ENCODE data around the gene SUN1.

The SUN1 gene

DNA sequence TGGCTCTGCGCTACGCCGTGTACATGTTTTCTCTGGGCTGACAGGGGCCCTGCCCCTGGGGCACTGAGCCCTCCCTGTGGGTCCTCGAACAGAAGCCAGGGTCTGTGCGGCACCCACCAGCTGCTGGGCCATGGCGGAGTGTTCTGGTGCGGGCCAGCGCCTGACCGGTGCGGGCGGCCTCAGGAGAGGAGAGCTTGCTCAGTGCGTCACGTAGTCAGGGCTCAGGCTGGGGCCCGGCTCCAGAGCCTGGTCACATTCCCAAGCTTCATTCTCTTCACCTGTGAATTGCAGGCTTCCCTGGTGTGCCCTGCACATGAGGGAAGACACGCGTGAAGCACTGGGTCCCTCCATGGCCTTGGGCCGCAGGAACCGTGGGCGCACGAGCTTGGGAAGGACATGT, 59.5 kb downstream of the SUN1 start:
- DNase-seq (ENCODE audit: low read depth) = no peak

DNA sequence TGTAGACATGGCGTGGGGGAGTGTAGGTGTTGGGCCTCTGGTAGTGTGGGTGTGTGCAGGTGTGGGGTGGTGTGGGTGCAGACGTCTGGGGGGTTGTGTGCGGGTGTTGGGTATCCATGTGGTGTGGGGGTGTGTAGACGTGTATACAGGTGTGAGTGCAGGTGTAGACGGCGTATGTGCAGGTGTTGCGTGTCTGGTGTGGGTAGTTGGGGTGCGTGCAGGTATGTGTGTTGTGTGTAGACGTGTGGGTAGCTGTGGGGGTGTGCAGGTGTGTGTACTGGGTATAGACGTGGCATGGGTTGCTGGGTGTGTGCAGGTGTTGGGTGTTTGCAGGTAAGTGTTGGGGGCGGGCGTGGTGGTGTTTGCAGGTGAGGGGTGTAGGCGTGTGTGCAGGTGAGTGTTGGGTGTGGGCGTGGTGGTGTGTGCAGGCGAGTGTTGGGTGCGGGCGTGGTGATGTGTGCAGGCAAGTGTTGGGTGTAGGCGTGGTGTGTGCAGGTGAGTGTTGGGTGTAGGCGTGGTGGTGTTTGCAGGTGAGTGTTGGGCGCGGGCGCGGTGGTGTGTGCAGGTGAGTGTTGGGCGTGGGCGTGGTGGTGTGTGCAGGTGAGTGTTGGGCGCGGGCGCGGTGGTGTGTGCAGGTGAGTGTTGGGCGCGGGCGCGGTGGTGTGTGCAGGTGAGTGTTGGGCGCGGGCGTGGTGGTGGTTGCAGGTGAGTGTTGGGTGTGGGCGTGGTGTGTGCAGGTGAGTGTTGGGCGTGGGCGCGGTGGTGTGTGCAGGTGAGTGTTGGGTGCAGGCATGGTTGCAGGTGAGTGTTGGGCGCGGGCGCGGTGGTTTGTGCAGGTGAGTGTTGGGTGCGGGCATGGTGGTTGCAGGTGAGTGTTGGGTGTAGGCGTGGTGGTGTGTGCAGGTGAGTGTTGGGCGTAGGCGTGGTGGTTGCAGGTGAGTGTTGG, 60.6 kb downstream of the SUN1 start:
- no peak for DNase-seq (ENCODE audit: low read depth)

DNA sequence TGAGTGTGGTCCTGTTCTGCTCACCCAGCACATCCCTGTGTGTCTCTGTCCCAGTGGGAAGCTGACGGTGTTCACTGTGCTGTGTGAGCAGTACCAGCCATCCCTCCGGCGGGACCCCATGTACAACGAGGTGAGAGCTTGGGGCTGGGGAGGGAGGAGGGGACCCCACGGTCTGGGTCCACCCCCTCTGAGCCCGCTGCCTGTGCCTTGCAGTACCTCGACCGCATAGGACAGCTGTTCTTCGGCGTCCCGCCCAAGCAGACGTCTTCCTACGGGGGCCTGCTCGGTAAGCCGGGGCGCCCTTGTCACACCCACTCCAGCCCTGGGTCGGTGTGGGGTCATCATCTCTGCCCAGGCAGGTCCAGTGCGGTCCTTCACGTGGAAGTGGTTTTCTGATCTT, 61.4 kb downstream of the SUN1 start:
- DNase-seq (ENCODE audit: low read depth) = no peak

DNA sequence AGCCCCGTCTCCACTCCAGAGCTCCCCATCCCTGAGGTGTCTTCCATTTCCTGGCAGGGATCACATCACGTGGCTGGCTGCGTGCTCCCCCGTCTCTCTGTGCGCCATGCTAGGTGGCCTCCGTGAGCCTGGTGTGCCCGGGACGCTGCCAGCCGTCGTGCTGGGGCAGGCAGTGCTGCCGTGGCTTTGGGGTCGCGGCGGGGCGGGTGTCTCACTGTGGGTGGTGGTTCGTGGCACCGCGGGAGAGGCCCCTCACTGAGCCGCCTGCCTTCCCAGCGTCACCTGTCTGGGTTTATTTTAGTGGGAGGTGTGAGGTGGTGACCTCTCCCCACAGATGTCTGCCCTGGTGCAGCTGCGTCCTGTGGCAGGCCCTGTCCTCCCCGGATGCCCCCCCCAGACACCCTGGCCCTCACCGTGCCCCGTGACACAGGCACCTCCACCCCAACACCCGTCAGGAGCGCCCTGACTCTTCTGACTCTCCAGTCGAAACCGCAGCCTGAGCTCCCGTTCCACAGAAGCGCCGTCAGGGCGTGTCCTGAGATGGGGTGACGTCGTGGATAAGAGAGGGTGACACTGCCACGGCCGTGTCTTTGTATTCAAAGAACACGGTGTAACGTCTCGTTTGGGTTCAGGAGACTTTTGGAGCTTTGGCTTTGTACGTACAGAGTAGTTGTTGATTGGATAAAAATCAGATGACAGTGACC, 62.0 kb downstream of the SUN1 start:
- no peak for DNase-seq (ENCODE audit: low read depth)

DNA sequence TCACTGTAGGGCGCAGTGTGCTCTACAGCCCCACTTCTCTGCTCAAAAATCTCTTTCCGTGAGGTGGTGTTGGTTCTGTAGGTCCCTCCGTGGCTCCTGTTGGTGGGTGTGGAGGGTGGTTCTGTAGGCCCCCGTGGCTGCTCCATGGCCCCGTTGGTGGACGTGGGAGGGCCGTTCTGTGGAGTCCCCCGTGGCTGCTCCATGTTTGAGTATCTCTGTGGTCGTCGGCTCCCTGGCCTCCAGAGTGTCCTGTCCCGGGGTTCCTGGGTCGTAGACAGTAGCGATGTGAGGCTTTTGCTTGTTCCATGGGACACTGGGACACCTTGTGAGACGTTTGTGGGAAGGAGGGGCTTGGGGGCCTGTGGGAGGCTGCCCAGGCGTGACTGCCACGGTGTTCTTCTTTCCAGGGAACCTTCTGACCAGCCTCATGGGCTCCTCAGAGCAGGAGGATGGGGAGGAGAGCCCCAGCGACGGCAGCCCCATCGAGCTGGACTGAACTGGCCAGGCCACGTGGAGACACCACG, 62.7 kb downstream of the SUN1 start:
- DNase-seq (ENCODE audit: low read depth) = no peak

DNA sequence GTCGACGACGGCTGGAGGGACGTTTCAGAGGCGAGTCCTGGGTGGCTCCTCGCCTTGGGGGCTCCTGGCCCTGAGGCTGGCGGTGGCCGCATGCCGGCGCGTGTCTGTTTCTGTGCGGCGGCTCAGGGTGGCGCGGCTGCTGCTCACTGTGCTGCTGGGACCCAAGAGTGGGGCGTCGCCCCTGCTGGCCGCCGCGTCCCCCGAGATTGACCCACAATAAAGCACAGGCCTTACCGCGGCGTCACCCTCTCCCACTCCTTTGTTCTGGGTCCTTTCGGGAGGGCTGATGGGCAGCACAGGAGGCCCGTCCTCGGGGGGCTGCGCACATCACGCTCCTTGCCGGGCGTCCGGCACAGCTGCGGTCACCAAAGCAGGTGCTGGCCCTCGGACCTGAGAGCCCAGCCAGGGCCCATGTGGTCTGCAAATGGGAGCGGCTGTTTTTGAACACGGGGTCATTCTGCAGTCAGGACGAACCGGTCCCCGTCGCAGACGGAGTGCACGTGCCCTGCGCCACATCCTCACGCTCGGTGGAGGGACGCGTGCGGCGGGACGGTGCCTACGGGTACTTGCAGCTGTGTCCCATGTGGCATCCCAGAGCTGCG, 63.3 kb downstream of the SUN1 start:
- no peak for DNase-seq (ENCODE audit: low read depth)

DNA sequence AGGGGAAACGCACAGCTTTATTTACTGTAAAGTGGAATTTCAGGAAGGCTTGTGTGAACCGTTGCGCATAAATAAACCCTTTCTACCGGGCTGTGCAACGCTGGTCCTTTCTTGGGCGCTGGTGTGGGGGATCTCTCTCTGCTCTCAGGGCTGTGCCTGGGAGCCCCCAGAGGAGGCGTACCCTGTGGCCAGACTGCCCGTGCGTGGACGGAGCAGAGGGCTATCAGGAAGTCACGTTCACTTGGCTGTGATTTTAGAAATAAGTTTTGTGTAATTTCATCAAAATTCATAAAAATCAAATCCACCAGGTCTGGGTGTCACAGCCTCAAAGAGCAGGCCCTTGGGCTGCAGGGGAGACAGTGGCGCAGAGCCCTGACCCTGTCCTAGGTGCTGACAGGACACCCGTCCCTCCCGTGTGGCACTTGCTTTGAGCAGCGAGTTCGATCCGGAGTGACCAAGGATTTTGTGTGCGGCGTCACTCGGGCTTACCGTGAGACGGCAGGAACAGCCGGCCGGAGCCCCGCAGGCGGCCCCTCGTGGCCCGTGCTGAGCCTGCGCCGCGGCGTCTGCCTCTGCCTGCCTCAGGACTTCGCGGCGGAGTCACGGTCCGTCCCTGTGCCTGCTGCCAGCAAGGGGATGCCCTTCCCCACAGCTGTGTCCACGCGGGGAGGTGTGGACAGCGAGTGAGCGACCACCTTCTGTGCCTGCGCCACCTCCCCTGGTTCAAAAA, 64.2 kb downstream of the SUN1 start:
- no peak for DNase-seq (ENCODE audit: low read depth)

DNA sequence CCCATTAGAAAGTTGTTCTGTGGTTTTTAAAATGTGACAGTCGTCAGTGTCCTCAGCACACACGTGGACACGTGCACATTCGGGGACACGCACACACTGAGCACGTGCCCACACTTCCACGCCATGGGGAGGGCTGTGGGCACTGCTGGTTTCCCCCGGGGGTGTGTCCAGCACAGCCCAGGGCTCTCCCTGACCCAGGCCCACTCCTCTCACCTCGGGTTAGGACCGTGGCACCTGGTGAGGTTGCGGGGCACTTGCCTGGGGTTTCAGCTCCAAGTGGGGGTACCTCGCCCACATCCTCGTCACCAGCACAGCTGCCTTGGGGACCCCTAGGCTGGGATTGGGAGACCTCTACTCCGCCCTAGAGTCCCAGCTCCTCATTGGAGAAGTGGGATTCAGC, 64.8 kb downstream of the SUN1 start:
- DNase-seq (ENCODE audit: low read depth) = no peak

DNA sequence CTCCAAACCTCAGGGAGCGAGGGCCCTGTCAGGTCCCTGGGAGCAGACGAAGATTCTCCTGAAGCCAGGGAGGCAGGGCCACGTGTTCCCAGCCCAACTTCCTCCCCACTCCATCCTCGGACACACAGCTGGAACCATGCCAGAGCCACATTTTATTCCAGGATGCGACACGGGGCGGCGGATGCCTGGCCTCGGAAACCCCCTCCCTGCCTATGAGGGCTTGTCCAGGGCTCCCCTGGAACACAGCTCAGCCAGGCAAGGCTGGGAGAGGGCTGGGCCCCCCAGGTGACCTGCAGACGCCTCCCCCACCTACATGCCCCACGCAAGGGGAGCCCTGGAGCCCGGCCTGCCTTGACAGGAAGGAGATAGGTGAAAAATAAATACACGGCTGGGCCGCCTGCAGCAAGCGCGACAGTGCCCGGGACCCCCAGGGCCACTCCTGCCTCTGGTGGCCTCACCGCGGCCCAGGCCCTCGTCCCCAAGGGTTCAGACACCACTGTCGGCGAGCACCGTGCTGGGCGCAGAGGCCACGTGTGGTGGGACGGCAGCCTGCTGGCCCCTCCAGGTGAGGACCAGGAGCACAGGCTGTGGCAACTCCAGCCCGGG, 65.6 kb downstream of the SUN1 start:
- DNase-seq (ENCODE audit: low read depth) = no peak

DNA sequence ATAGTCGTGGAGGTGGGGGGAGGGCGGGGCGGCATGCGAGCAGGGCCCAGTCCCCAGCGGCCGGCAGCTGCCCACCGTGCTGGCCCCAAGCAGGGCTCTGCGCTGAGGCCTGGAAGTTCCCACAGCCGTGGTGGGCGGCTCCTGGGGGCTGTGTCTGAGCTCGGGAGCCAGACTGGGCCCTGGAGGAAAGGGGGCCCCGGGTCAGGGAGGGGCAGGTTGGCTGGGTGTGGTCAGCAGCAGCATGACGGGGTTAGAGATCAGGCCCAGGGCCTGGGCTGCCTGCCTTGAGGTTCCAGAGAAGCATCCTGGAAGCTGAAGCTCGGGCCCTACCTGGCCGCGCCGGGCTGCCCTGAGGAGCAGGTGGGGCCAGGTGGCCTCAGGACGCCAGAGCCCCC, 66.2 kb downstream of the SUN1 start:
- DNase-seq (ENCODE audit: low read depth) = no peak

DNA sequence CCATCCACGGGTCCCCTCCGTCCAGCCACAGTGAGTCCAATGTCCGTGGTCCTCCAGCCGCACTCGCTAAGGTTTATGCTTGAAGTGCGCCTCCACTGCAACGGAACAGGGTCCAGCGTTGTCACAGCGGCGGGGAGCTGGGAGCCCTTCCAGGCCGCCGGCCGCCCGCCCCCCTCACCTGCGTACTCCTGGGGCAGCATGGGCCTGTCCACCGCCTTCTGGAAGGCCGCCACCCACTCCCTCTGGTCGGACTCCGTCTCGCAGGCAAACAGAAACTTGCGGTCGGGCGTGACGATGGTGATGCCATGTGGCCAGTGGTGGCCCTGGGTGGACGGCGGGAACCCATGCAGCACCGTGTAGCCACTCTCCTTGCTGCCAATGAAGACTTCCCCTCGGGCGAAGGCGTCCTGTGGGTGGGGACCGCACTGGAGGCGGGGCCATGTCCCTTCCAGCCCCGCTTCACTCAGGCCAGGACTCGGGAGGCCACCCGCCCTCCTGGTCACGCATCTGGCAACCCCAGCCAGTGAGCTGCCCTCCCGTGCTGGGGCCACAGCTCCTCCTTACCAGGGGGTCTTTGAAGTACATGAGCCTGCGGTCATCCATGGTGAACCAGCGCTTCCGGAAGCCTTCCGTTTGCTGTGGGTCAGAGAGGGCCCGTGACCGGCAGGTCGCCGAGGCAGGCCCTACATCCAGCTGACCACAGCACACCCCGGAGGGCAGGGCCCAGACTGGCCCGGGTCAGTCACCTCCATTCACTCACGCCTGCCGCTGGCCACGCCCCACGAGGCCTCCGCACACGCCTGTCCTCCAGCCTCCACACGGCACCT, 66.8 kb downstream of the SUN1 start:
- no peak for DNase-seq (ENCODE audit: low read depth)

DNA sequence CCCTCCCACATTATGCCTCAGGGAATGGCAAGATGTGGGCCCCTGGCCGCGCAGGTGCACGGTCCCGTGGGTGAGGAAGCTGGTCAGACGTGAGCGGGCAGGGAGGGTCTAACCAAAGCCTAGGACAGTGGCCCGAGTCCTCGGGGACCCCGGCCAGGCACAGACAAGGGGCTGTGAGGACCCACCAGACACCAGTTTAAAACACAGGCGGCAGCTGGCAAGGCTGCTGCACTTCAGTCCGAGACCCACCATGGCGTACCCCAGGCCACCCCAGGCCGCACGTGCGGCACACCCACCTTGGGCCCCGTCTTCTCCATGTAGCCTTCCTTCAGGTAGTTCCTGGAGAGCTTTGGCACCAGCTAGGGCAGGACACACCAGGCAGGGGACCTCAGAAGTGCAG, 67.5 kb downstream of the SUN1 start:
- DNase-seq (ENCODE audit: low read depth) = no peak

DNA sequence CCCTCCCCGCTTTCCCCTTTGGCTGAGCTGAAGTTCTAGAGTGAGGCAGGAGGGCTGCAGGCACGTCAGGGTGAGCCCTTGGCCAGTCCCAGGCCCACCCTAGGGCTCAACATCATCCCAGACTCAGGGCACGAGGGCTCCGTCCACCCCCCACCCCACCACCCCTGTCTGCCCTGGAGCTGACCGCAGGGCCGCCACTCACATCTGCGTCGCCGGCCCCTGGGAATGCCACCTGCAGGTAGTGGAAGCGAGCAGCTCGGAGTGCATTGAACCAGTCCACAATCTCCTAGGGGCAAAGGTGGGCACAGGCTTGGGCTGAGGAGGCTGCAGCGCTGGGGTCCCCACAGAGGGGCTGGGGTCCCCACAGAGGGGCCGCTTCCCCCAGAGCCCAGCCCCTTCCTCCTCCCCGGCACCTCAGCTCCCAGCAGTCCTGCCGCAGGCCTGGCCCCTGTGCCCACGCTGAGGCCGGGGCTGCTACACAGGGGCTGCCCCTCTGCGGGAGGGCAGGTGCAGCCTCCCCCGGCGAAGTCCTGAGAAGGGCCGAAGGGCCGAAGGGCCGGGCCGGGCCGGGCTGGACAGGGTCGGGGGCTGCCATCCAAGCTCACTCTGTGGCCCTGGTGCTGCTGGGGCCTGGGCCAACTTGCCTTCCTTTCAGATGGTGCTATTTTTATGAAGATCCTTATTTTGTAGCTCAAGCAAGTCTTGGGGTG, 68.2 kb downstream of the SUN1 start:
- DNase-seq (ENCODE audit: low read depth) = no peak

DNA sequence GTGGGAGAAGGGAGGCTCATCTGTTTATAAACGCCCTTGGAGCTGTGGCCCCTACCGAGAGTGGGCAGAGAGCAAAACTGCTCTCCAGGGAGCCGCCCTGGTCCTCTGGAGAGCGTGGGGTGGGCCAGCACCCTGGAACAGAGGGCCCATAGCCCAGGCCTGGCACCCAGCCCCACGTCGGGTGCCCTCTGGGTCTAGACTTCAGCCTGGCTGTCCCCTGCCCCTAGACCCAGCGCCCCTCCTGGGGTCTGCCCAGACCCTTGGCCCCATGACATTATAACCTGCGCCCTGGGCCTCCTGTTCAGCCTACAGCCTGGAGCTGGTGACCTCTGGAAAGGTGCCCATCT, 68.7 kb downstream of the SUN1 start:
- DNase-seq (ENCODE audit: low read depth) = no peak

DNA sequence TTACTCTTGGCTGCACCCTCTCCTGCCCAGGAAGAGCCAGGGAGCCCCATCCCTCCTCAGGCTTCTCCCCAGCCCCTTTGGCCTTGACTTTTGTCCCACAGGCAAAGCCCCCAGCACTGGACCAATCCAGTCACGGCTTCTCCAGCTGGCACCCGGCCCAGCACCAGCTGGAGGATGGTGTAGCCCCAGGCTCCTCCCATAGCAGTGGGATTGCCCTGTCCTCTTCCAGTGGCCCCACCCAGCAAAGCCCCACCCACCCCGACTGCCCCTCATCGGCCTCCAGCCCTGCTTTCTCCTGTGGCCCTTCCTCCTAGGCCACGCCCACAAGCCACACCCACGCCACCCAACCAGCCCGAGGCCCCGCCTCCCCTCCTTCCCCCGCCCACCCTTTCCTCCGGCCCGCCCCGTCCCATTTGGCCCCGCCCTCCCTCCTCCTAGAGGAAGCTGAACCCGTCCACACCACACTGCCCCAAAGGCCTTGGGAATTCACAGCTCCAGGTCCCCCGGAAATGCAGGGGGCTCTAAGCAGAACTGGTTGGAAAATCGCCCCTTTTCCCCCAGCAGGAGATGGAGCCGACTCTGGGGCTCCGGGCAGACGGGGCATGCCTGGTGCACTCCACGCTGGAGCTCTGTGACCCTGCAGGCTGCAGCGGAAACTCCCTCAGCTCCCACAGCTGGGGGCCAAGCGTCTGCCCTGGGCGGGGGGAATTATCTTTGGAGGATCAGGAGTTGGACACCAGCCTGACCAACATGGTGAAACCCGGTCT, 69.3 kb downstream of the SUN1 start:
- DNase-seq (ENCODE audit: low read depth) = no peak

DNA sequence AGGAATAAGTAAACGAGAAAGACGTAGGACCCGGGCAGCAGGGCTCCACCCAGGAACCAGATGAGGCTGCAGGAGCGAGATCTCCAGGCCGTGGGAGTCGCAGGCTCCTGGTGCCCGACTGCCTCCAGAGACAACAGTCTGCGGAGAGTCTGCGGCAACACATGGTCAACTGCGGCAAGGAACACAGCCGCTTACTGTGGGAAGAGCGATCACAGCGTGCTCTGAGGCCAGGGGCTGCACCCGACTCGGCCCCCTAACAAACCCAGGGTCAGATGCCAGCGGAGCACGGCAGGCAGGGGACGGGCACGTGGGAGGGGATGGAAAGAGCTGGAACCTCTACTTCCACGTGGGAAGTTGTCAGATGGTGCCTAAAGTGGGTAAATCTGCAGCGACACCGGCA, 70.7 kb downstream of the SUN1 start:
- no peak for DNase-seq (ENCODE audit: low read depth)

DNA sequence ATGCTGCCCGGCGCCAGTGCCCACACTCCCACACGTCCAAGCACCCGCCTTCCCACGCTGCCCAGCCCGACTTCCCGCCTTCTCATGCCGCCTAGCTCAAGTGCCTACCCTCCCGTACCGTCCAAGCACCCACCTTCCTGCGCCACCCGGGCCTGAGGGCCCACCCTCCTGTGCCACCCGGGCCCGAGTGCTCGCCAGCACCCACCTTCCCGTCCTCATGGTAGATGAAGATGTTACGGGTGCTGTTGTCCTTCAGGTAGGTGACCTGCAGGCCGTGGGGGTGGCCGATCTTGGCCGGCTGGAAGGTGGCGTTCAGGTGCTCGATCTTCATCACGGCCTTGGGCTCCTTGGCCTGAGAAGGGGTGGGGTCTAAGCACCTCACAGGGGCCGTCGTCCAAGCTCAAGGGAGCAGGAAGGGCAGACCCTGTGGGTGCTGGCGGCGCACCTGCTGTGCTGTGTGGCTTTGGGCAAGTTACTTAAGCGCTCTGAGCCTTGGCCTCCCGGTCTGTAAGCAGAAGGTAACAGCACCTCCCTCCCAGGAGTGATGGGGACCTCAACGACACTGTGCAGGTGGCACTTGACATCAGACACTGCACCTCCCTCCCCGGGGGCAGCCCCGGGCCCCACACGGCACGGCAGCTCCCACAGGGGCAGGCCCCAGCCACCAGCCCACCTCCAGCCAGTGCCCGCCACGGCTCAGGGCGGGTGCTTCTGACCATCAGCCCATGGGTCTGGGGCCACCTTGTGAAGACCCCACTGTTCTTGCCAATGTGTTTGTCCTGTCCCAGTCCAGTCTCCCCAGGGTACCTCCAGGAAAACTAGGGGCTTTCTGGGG, 71.9 kb downstream of the SUN1 start:
- no peak for DNase-seq (ENCODE audit: low read depth)

DNA sequence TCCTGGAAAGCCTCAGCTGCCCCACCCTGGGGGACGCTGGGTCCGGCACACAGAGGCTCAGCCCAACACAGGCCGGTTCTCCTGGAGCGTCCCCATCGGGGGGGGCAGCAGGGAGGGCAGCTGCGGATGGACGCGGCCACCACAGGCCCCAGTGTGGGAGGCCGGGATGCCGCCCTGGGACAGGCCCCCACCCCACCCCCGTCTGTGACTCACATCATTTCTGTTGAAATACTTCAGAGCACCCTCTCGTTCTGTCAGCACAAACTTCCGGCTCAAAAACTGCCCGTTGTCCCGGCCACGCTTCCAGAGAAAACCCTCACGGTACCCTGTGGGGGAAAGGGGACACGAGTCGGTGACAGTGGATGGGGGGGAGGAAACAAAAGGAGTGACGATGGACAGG, 72.6 kb downstream of the SUN1 start:
- no peak for DNase-seq (ENCODE audit: low read depth)

DNA sequence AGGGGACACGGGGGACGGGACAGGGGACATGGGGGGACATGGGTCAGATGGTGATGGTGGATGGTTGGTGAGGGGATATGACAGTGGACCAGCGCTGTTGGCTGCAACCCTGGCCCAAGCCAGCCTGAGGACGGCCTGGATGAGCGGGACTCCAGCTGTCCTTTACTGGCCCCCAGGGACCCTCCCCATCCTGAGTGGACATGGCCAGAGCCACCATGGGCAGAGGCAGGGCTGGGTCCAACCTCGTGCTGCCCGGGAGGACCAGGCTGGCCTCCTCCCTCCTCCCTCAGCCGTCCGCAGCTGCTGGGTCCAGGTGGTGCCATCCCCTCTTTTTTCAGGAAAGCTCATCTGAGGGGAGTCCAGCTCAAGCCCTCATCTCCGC, 74.5 kb downstream of the SUN1 start:
- no peak for DNase-seq (ENCODE audit: low read depth)

All from stimulated activated CD8-positive, alpha-beta memory T cell treated with anti-CD3 and anti-CD28 coated beads, Interleukin-15, amount 100 ng/mL, for 1 hour (primary cell).